ENCODE data around the gene ZFYVE26.
A peak's percentile ranks its signal among the peaks of the same experiment; 100 is the strongest.
"Not testable (repeated sequence)": the region's sequence is repeated elsewhere in the genome, so short reads cannot be mapped to it uniquely, and the experiment has no call there.

The ZFYVE26 gene

DNA sequence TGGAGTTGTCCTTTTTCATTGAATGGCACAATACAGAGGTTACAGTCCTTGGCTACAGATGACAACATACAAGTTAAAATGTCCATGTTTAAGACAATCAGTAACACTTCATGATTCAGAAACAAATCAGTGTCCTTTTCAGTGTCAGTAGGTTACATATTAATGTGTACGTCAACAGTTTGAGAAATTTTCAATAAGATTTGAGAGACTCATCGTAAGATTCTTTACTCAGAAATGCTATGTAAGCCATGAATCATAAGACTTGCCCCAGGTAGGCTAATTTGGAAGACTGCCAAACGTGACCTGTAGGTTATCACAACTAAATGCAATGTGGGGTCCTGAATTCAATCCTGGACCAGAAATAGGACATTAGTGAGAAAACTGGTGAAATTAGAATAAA lies 111.2 kb downstream of the ZFYVE26 start:
- DNase-seq (ENCODE audit: low spot score), result no peak

DNA sequence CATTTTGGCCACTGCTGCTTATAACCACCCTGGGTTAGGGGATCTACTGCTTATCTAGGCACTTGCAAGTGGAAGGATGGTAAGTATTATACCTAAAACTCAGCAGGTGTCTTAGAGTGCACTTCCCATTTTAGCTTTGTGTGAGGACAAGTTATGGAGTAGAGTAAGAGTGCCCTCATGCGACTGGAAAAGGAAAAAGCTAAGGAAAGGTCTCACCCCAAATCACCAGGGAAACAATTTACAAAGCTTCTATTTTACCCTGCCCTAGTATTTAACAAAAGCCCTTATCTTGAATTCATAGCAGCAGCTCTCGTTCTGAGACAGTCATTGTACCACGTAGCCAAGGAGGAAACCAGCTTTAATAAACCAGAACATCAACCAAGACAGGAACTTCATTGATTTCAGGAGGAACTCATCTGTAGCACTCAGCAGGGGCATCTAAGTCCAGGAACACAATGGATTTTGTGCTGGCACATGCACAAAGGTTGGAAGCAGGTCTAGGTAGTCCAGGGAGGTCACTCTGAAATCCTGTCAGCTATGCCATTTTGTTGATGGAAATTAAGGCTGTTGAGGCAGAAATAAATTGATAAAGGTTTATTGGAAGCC lies 111.8 kb downstream of the ZFYVE26 start:
- peak; percentile 80 for DNase-seq (ENCODE audit: low spot score)

- DNase-seq (ENCODE audit: low spot score), result no peak
Observed at GRCh38 chr14:67703997-67704396, 112.4 kb downstream of the ZFYVE26 start.

DNA sequence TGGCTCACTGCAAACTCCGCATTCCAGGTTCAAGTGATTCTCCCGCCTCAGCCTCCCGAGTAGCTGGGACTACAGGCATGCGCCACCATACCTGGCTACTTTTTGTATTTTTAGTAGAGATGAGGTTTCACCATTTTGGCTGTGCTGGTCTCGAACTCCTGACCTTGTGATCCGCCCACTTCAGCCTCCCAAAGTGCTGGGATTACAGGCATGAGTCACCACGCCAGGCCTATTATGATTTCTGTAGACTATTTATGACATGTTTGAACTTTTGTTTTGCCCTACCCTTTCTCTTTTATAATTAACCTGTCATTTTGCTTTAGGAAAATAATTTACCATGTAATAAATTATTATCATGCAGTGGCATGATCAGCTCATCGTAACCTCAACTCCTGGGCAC lies 114.9 kb downstream of the ZFYVE26 start, which contains the start of gene RDH12:
Gene RDH12 (plus strand): TSS at position 395 of the 400 bp plus-strand sequence. CDS start 20,757 bp downstream, outside the sequence.
- not testable (repeated sequence) for DNase-seq (ENCODE audit: low spot score)

DNA sequence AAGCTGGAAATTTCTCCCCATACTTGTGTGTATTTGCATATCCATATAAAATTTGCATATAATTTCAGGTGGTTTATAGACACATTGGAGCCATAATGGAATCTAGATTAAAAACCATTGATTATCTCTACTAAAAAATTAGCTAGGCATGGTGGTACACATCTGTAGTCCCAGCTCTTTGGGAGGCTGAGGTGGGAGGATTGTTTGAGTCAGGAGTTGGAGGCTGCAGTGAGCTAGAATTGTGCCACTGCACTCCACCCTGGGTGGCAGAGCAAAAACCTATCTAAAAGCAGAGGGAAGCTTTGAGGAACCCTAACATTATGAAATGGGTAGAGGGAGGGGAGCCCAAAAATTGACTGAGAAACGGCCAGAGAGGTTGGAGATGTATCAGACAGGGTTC lies 118.2 kb downstream of the ZFYVE26 start:
- no peak for DNase-seq (ENCODE audit: low spot score)

DNA sequence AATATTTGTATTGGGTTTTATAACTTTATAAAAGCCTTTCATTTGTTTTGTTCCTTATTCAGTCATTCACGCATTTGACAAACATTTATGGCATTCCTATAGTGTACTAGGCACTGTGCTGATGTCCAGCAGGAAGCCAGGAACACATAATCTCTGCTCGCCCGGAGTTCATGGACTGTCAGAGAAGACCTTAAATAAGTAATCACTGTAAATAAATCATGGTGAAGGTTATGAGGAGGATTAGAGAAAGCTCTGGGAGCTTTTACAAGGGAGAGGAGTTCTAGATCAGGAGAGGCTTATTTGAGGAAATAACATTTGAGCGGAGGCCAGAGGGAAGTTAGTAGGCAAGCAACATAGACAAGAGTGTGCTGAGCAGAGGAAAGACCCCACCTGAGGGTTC lies 119.4 kb downstream of the ZFYVE26 start:
- DNase-seq (ENCODE audit: low spot score), result no peak

Measured in SW480 (cell line).